ENCODE measurements around the gene RUNDC3A.

The RUNDC3A gene

DNA sequence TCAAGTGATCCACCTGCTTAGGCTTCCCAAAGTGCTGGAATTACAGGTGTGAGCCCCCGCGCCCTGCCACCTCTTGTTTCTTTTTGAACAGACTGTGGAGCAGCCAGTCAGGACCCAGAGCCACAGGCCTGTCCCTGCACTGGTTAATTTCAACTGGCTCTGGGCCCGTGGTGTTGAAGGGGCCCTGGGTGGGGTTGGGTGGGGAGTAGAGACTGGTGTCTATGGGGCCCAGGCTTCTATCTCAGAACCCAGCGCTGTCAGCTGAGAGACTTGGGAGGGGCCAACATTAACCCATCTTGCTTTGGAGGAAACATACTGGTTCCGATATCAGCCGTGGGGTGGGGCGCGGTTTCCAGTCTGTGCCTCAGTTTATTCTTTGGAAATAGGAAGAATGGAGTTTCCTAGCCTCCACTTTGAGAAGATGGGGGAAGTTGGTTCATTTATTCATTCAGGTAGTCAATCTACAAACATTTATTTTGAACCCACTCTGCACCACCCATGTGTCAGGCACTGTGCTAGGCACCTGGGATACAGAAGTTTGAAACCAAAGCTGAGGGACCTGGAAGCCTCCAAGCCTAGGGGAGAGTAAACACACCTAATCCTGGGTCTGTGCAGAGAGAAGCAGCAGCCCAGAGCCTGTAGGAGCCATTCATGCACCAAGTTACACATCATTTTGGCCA is 24.9 kb upstream of the RUNDC3A start:
- DNase-seq (ENCODE audit: extremely low read depth in 1 of 2, low read depth in 1 of 2): no peak

DNA sequence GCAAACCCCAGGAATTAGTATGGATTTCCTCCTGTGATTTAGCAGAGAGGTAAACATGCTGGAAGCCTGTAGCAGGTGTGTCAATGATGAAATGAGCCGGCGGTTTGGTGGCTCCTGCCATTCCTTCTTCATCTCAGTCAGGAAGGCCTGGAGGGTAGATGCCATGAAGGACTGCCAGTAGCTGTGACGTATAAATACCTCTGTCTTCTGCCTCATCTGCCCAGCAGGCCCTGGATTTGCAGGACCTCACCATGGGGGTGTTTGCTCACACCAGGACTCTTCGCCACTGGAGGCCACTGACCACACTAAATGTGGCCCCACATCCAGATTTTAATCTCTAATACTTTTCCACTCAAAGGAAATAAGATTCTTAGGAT is 24.4 kb upstream of the RUNDC3A start:
- DNase-seq (ENCODE audit: extremely low read depth in 1 of 2, low read depth in 1 of 2): no peak

DNA sequence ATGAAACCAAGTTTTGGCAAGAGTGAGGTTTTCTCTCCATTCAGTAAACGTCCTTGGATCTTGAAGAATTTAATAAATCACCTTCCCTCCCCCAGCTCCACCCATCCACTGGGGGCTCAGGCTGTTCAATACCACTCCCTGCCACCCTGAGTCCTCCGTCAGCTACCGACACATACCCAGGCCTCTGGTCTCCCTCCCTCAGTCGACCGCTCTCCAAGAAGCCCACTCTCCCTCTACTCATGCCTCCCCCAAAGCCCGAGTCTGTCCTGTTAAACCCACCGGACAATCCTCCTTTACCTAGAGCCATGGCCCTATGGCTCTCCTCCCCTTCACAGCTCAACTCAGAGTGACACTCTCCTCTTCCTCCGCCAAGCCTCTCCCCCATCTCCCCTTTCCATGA is 20.8 kb upstream of the RUNDC3A start:
- DNase-seq (ENCODE audit: extremely low read depth in 1 of 2, low read depth in 1 of 2): no peak

DNA sequence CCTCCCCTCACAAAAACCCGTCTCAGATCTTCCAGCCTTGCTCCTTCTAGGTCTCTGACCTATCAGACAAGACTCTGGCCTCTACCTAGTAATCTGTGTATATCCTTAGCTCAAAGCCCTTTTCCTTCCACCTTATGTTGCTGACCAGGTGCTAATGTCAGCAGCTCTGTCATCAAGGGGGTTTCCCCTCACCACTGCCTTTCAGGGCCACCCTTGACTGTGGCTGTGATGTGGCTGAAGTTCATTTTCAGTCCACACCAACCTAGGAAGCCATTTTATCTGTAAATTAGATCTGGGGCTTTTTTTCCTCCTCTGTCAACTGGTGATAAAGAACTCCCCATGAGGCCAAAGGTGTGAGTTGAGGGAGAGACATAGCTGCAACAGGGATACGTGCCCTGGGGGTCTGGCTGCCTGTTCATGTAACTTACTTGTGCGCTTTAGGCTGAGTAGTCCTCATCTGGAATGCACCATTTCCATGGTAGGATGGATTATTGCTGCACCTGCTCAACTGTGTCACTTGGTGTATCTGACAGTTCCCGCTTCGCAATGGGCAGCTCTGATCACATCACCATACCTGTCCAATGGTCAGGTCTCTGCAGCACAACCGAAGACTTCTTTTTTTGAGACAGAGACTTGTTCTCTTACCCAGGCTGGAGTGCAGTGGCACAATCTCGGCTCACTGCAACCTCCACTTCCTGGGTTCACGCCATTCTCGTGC is 14.7 kb upstream of the RUNDC3A start:
- no peak for DNase-seq (ENCODE audit: extremely low read depth in 1 of 2, low read depth in 1 of 2)

DNA sequence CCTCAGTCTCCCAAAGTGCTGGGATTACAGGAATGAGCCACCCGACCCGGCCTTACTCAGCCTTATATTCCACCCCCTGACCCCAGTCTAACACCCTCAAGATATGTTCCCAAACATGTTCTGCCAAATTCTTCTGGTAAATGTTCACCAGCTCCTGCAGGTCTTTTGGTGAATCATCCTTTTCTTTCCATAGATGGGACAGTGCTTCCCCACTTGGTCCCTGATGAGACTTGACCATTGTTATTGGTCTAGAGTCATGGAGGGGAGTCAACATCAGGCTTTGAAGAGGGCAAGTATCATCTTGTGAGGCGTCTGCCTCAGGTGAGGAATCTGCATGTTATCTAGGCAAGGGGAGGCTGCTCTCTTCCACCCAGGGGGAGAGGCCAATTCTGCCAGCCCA is 10.4 kb upstream of the RUNDC3A start:
- no peak for DNase-seq (ENCODE audit: extremely low read depth in 1 of 2, low read depth in 1 of 2)

DNA sequence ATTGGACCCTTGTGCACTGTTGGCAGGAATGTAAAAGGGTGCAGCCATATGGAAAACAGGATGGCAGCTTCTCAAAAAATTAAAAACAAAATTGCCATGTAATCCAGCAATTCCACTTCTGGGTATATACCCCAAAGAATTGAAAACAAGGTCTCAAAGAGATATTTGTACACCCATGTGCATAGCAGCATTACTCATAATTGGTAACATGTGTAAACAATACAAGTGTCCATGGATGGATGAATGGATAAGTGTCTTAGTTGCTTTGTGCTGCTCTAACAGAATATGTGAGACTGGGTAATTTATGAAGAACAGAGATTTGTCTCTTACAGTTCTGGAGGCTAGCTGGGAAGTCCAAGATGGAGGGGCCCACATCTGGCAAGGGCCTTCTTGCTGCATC is 3.8 kb upstream of the RUNDC3A start:
- DNase-seq (ENCODE audit: extremely low read depth in 1 of 2, low read depth in 1 of 2): no peak

DNA sequence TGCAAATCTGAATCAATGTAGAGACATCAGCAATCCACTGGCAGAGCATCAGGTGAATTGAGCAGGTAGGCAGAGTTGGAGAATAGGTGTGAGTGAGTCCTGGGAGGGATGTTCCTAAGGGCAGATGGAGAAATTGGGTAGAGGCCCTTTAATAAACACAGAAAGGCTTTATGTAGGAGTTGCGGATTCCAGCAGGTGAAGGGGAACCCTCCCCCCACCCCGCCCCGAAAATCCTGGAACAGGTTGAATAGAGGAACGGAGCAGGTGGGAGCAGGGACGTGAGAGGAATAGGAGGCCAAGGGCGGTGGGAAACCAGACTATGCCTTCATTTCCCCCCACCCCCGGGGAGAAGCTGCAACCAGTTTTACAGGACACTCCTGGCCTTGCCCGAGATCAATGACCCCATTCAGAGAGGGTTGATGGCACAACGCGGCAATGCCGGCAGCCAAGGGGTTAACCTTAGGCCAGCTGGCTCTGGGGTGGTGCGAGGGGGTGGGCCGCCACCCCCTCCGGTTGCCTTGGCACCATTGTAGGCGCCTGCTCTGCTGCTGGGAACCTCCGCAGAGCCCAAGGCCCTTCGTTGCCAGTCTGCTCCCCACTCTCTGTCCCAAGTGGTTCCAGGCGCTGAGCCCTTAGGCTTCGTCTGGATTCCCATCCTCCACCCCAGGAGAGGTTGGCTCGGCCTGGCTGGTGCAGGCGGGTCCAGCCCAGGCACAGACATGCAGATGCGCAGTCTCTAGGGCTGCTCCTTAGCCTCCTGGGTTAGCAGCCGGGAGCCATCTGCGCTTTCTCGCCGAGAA is 814 bp upstream of the RUNDC3A start:
- DNase-seq (ENCODE audit: extremely low read depth in 1 of 2, low read depth in 1 of 2): no peak

DNA sequence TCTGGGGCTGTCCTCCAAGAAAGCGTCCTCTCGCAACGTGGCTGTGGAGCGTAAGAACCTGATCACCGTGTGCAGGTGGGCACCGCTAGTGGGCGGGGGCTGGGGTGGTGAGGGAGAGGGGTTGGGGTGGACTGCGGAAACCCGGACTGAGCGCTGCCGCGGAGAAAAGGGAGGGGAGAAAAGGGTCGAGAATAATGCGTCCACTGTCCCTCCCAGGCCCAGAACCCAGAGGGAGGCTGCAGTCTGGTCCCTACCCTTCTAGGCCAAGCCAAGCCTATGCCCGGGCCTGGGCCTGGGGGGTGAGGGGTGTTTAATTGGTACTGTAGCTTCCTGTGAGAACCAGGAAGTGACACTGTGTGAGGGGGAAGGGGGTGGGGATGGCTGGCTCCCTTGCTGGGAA is 464 bp downstream of the RUNDC3A start:
- no peak for DNase-seq (ENCODE audit: extremely low read depth in 1 of 2, low read depth in 1 of 2)

DNA sequence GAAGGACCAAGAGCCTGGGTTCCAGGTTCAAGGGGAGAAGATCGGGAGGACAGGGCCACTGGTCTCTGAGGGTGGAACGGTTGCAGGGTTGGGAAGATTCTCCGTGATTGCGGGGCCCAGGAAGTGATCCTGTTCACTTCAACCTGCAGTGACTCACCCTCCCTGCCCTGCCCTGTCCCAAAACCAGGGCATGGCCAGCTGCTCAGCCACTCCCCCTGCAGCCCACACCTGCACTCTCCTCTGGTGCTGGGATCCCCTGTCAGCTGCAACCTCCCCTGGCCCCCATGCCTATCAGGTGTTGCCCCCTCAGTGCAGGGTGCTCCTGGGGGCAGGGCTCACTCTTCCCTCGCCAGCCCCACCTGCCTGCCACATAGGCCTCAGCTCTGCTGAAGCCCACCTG is 1.1 kb downstream of the RUNDC3A start:
- DNase-seq (ENCODE audit: extremely low read depth in 1 of 2, low read depth in 1 of 2): no peak

DNA sequence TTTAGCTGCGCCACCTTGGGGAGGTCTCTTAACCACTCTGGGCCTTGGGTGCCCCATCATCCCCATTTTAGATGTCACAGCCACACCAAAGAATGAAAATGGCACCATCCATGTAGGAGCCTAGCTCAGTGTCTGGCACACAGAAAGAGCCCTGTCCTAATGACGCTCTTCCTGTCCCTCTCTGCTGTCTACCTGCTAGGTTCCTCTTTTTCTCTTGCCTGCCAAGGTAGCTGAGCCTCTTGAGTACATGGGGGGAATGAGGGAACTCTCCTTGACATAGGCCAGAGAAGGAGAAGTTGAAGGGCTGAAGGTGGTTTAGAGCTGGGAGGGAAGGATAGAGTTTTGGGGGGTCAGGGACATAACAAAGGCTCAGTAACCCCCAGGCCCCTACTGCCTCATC is 1.8 kb downstream of the RUNDC3A start:
- DNase-seq (ENCODE audit: extremely low read depth in 1 of 2, low read depth in 1 of 2): no peak

DNA sequence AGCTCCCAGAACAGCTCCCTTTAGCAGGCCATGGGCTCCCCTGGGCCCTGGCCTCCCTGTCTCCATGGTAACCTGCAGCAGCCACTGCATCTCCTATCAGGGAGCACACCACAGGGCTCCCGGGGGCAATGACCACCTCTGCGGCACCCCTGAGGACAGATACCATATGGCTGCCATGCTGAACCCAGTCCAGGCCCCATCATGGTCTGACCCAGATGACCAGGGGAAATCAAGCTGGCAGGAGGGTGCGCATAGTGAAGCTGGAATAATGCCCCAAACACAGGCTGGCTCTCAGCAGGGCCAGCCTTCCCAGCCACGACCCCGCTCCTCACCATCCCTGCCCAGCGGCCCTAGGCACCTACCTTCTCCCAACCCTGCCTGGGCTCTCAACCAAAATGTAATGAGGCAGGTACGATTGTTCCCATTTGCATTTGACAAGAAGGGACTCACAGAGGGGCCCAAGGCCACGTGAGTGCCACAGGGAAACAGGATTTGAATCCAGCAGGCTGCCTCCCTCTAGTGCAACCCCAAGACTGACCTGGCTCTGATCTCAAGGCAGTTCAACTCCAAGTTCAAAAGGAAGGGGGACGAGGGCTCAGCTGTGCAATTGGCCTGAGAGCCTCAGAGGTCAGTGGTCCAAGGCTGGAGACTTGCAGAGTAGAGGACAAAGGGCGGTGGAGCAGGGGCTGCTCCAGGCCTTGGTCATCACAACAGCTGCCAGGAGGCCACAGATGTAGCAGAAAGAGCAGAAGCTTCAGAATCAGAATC is 2.4 kb downstream of the RUNDC3A start:
- DNase-seq (ENCODE audit: extremely low read depth in 1 of 2, low read depth in 1 of 2): no peak

DNA sequence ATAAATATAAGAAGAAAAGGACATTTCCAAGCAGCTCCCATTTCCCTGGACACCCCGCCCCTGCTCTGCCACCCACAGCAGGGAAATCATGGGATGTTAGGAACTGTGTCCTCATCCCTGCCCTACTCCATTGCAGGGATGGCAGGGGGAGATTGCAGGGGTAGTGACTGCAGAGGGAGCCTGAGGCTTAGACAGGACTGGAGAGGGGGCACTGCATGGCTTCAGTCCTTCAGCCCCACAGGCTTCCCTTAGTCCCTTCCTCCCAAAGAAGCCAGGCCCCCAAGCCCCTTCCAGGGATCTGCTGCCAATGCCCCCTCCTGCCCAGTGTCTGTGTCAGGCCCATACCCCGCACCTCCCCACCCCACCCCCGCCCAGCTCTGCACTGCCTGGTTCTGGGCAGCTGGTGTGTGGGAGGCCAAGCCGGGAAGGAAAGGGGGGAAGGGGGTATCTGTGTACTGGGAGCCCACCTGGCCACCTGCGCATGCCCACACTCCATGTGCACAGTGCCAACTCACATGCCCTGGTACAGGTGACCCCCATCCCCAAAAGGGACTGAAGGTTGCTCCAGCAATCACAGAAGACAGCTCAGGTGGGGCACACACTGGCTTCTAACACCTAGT is 3.3 kb downstream of the RUNDC3A start:
- no peak for DNase-seq (ENCODE audit: extremely low read depth in 1 of 2, low read depth in 1 of 2)

DNA sequence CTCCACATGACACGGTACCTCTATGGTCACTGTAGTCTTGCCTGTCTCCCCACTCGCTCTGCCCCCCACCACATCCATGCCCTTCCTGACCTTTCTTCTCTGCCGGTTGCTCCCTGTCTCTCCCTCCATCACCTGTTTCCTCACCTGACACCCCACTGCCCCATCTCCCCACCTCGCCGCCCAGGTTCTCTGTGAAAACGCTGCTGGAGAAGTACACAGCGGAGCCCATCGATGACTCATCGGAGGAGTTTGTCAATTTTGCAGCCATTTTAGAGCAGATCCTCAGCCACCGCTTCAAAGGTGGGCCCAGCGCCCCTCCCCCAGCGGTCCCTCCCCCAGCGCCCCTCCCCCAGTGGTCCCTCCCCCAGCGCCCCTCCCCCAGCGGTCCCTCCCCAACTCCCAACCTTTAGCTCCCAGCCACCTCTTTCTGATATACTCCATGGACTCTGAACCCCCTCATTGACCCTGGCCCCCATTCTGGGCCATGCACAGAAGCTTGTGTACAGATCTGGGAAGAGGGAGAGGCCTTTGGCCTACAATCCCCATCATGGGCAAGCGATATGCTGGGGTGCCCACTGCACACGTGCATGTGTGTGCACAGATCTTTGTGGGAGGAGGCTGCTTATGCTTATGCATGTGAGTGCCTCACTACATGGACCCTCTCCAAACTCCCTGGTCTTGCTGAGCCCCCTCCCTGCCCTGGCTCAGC is 4.1 kb downstream of the RUNDC3A start:
- DNase-seq (ENCODE audit: extremely low read depth in 1 of 2, low read depth in 1 of 2): no peak

DNA sequence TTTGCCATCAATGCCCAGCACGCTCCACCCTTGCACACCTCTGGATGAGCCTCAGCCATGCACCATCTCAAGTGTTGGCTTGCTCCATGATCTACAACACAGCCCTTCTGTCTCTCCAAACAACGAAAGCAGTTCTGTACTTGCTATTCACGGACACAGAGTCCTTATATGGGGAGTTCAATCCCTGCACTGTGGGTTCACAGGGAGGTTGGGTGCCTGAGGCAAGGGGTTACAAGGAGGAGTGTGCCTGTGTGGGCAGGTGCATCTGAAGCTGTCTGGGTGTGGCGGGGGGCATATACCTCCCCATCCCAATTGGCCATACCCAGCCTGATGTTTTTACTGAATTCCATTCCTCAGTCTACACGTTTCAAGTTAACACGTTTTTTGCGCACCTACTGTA is 5.6 kb downstream of the RUNDC3A start:
- DNase-seq (ENCODE audit: extremely low read depth in 1 of 2, low read depth in 1 of 2): no peak

DNA sequence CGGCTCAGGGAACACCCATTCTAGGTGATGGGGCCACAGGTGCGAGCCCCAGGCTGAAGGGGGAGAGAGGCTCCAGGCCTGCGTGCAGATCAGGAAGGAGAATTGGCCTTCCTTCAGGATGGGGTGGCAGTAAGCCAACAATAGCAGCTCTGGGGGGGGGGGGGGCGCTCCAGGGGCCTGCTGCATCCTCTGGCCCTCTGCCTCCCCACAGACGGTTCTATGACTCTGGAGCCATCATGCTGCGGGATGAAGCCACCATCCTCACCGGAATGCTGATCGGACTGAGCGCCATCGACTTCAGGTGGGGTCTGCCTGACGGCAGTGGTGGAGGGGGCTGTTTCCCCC is 6.1 kb downstream of the RUNDC3A start:
- no peak for DNase-seq (ENCODE audit: extremely low read depth in 1 of 2, low read depth in 1 of 2)

DNA sequence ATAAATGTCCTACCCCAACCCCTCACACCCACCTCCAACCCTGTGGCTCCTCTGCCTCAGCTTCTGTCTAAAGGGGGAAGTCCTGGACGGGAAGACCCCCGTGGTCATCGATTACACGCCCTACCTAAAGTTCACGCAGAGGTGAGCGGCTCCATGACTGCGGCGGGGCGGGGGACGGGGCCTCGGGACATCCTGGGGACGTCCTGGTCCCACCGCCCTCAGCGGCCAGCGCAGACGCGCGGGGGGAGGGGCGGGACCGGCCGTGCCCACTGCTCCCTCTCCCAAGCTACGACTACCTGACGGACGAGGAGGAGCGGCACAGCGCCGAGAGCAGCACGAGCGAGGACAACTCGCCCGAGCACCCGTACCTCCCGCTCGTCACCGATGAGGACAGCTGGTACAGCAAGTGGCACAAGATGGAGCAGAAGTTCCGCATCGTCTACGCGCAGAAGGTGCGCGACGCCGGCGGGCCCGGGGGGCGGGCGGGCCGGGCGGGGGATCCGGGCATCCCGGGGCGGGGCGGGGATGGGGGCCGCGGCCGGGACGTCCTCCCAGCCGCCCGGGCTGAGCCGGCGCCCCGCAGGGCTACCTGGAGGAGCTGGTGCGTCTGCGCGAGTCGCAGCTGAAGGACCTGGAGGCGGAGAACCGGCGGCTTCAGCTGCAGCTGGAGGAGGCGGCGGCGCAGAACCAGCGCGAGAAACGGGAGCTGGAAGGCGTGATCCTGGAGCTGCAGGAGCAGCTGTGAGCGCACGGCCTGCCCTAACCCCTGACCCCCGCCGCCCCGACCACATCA is 6.7 kb downstream of the RUNDC3A start:
- DNase-seq (ENCODE audit: extremely low read depth in 1 of 2, low read depth in 1 of 2): peak in 1 of 2 donors; percentile 43

DNA sequence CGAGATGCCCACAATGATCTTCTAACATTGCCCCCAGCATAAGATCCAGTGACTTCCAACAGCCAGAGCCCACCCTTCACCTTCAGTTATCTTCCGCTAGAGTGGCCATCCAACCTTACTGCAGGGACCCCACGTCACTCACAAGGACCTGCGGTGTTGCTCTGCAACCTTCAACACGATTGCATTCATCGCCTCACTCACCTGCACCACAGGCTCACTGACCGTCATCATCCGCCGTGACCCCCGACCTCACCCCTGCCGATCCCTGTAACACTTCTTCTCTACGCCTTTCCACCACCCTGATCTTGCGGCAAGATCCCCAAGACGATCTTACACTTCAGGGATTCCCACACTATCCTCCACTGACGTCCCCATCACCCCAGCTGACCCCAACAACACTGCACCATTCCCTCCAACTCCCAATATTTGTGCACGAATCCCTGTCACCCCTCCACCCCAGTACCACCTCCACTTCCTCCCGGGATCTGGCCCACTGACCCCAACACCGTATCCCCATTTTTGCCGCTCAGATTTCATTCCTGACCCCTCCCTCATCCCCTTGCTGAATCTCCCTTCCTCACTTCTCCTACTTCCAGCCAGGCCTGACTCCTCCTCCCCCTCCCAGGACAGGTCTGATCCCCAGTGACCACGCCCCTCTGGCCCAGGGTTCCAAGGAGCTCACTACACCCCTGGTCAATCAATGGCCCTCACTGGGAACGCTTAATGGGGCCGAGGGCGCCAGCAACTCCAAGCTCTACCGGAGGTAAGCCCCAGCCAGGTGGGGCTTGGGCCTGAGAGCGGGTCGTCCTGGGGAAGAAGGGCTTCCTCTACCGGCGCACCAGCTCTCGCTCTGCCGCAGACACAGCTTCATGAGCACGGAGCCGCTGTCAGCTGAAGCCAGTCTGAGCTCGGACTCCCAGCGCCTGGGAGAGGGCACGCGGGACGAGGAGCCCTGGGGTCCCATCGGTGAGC is 7.6 kb downstream of the RUNDC3A start:
- DNase-seq (ENCODE audit: extremely low read depth in 1 of 2, low read depth in 1 of 2): no peak

DNA sequence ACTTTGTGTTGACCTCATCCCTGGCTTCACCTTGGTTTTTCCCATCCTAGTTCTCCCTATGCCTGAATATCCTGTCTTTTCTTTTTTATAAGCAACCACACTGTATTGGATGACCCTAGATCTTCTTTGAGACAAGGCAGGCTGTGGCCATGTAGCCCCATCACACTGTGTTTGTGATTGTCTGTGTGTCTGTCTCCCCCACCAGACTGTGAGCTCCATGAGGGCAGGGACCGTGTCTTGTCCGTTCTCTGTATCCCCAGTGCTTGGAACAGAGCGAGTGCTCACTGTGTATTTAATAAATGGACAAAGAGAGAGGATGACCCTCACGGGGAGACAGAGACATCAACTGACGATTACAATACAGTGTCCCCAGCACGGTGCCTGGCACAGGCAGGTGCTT is 9.1 kb downstream of the RUNDC3A start:
- DNase-seq (ENCODE audit: extremely low read depth in 1 of 2, low read depth in 1 of 2): no peak

Measured in stimulated activated CD8-positive, alpha-beta memory T cell treated with anti-CD3 and anti-CD28 coated beads, Interleukin-7, amount 100 ng/mL, for 48 hours (primary cell).